Caco-2 (cell line): ENCODE data around the gene SLC5A10. TPM values are rescaled to one million over a fixed set of nuclear protein-coding genes. Genes with fewer than 3 reads are reported as not detected.

ENCODE experiments used
- BruUV-seq: library from RNA; stranded (reverse); fragments of 400-500 nt; replicated peaks from 2 replicates; lab custom pipeline; 2021; lab: Mats Ljungman, UMichigan
- CTCF ChIA-PET: fragments of 300-600 bp; sonication (Branson Sonifier 250); formaldehyde crosslinking; loops from one replicate; lab custom pipeline; 2022; ENCODE audit warnings: antibody characterized with exemption; lab: Charles Lee
- POLR2A ChIA-PET: fragments of 300-600 bp; sonication (Branson Sonifier 250); formaldehyde crosslinking; loops from one replicate; lab custom pipeline; 2022; ENCODE audit warnings: antibody characterized with exemption; lab: Charles Lee
- DNase-seq, 2 experiments: peaks; one replicate each; pipeline versions ENCODE4 v3.0.0 to v3.0.0-alpha.2; 2020 to 2022
- H3K27me3 ChIP-seq: replicated peaks from 2 replicates; pipeline ENCODE4 v1.6.0; 2011; ENCODE audit warnings: low read length; ENCODE audit not compliant: control insufficient read depth, insufficient read depth
- H3K36me3 ChIP-seq: 2 replicates; pipeline ENCODE4 v1.5.1; 2011; ENCODE audit warnings: low read length; ENCODE audit not compliant: control insufficient read depth, insufficient read depth
- H3K4me1 ChIP-seq: fragments of 250-450 bp; sonication (Bioruptor Pico); 2 replicates; pipeline ENCODE4 v1.5.1; 2020; ENCODE audit warnings: mild to moderate bottlenecking
- H3K4me3 ChIP-seq: 2 replicates; pipeline ENCODE4 v1.5.1; 2011; ENCODE audit warnings: low read depth, mild to moderate bottlenecking, control low read depth, low read length
- H3K9me3 ChIP-seq: fragments of 250-450 bp; sonication (Bioruptor Pico); 2 replicates; pipeline ENCODE4 v1.5.1; 2020; ENCODE audit warnings: mild to moderate bottlenecking, moderate library complexity
- H3K27ac Mint-ChIP-seq: one replicate; pipeline ENCODE4 v1.8.0; 2022; ENCODE audit warnings: mixed read lengths; ENCODE audit not compliant: unreplicated experiment
- H3K27me3 Mint-ChIP-seq: one replicate; pipeline ENCODE4 v1.8.0; 2022; ENCODE audit warnings: mixed read lengths; ENCODE audit not compliant: insufficient read depth, unreplicated experiment
- H3K36me3 Mint-ChIP-seq: one replicate; pipeline ENCODE4 v1.8.0; 2022; ENCODE audit warnings: mild to moderate bottlenecking, mixed read lengths; ENCODE audit not compliant: insufficient read depth, unreplicated experiment
- H3K4me1 Mint-ChIP-seq: one replicate; pipeline ENCODE4 v1.8.0; 2022; ENCODE audit warnings: low read depth, mixed read lengths; ENCODE audit not compliant: unreplicated experiment
- H3K4me3 Mint-ChIP-seq: one replicate; pipeline ENCODE4 v1.8.0; 2022; ENCODE audit warnings: mild to moderate bottlenecking, moderate library complexity, mixed read lengths; ENCODE audit not compliant: unreplicated experiment
- H3K9me3 Mint-ChIP-seq: one replicate; pipeline ENCODE4 v1.8.0; 2022; ENCODE audit warnings: mixed read lengths; ENCODE audit not compliant: unreplicated experiment
- intact Hi-C: fragments of 100-400 bp; cut with micrococcal nuclease; formaldehyde crosslinking; loops from one replicate; pipeline ENCODE4 v1.10.0; 2022; ENCODE audit not compliant: unreplicated experiment
- total RNA-seq: library from RNA; stranded (reverse); gene quantifications from 2 replicates; pipeline ENCODE4 v1.2.3, GENCODE V29; 2022
- TF ChIP-seq, protein P1 (sequence below), 2 experiments: fragments of 200-600 bp in 1 of 2; IDR thresholded peaks; 1 replicate in 1 of 2; 2 replicates in 1 of 2; pipeline versions ENCODE4 v1.5.1 to v1.8.0; 2011 to 2022; ENCODE audit warnings: antibody characterized with exemption in 1 of 2, control low read depth in 1 of 2, inconsistent platforms in 1 of 2, low read depth in 1 of 2, low read length in 1 of 2, mild to moderate bottlenecking in 1 of 2, moderate library complexity in 1 of 2; ENCODE audit not compliant: insufficient read depth in 1 of 2, severe bottlenecking in 1 of 2, unreplicated experiment in 1 of 2

The SLC5A10 gene
- total RNA-seq, 1 experiment from 2014 or later = 0.27 TPM

DNA sequence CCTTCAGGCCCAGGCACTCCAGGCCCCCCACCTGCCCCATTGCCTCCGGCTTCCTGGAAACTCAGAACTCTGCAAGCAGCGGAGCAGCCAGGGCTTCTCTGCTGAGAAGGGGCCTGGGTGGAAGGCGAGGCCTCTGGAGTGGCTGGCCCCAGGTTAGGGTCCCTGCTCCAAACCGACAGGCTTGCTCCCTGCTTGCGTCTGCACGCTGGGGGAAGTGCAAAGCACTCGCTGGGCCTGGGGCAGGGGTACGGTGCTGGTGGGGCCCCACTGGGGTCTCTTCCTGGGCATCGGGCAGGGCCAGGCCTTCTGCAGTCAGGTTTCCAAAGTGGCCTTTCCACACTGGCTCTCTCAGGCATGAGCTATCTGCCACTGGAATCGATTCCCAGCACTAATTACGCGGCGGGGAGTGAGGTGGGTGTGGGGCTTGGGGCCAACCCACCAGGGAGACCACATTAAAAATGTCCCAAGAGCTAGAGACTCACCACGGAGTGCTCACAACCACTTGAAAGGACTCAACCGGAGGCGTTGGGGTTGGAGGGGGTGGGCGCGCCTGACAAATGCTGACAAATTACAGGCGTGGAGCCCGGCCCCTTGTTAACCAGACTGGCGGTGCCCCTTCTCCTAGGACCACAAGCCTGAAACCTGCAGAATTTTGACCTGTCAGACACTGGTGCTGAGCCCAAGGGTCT is 34.7 kb downstream of the SLC5A10 start:
- Histone ChIP-seq H3K4me1 (peaks cover 44% of the 10 kb centered on the region), H3K4me3 (no peak overlapping the region), H3K36me3 (peaks cover 2% of the 10 kb centered on the region; the same call in 1 of the 2 replicates), H3K9me3 (no peaks in the 10 kb centered on the region), H3K27me3 (no peaks in the 10 kb centered on the region)
- DNase-seq = no peak
- Mint-ChIP-seq H3K36me3 (peaks cover 28% of the 10 kb centered on the region), H3K9me3 (no peaks in the 10 kb centered on the region), H3K4me3 (no peak overlapping the region), H3K27me3 (no peaks in the 10 kb centered on the region), H3K4me1 (peaks cover 16% of the 10 kb centered on the region), H3K27ac (no peak overlapping the region)
- intact Hi-C loops = no loop called here
- TF ChIP-seq, protein P1, sequence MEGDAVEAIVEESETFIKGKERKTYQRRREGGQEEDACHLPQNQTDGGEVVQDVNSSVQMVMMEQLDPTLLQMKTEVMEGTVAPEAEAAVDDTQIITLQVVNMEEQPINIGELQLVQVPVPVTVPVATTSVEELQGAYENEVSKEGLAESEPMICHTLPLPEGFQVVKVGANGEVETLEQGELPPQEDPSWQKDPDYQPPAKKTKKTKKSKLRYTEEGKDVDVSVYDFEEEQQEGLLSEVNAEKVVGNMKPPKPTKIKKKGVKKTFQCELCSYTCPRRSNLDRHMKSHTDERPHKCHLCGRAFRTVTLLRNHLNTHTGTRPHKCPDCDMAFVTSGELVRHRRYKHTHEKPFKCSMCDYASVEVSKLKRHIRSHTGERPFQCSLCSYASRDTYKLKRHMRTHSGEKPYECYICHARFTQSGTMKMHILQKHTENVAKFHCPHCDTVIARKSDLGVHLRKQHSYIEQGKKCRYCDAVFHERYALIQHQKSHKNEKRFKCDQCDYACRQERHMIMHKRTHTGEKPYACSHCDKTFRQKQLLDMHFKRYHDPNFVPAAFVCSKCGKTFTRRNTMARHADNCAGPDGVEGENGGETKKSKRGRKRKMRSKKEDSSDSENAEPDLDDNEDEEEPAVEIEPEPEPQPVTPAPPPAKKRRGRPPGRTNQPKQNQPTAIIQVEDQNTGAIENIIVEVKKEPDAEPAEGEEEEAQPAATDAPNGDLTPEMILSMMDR (IDR thresholded peaks at IDR 0.05; ENCODE audit: insufficient read depth in 1 of 2, low read depth in 1 of 2, low read length in 1 of 2, severe bottlenecking in 1 of 2, unreplicated experiment in 1 of 2) = no peak
- TSS peak; percentile 18 for BruUV-seq
- ChIA-PET CTCF (no interaction called here), POLR2A (no interaction called here)

DNA sequence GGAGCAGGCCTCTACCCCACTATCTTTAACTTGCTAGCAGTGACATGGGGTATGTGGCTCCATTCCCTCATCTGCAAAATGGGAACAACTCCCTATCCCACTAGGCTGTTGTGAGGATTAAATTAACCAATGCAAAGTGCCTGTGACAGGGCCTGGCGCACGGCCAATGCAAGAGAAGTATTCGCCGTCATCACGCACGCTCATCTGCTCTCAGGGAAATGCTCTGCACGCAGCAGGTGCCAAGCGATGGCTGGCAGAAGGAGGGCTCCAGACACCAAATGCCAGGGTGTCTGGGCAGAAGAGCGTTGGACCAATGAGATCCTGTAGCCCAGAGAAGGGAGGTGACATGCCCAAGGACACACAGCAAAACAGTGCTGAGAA is 35.3 kb downstream of the SLC5A10 start:
- TF ChIP-seq, protein P1 (IDR thresholded peaks at IDR 0.05; ENCODE audit: insufficient read depth in 1 of 2, low read depth in 1 of 2, low read length in 1 of 2, severe bottlenecking in 1 of 2, unreplicated experiment in 1 of 2) = no peak
- ChIA-PET POLR2A (no interaction called here), CTCF (interaction anchor here (0.9 kb wide), 1 partner anchor 24 kb away, joined by 3 read pairs; no protein-coding TSS in a partner anchor)
- Histone ChIP-seq H3K27me3 (no peaks in the 10 kb centered on the region), H3K36me3 (peaks cover 2% of the 10 kb centered on the region; the same call in 1 of the 2 replicates), H3K4me1 (peaks cover 40% of the 10 kb centered on the region), H3K9me3 (no peaks in the 10 kb centered on the region), H3K4me3 (no peak overlapping the region)
- H3K27ac Mint-ChIP-seq = no peak overlapping the region
- DNase-seq = no peak
- peaks cover 22% of the 10 kb centered on the region for H3K36me3 Mint-ChIP-seq
- intact Hi-C loops = no loop called here
- H3K9me3 Mint-ChIP-seq = no peaks in the 10 kb centered on the region
- peaks cover 16% of the 10 kb centered on the region for H3K4me1 Mint-ChIP-seq
- no peak overlapping the region for H3K4me3 Mint-ChIP-seq
- no peaks in the 10 kb centered on the region for H3K27me3 Mint-ChIP-seq
- BruUV-seq = no TSS peak

DNA sequence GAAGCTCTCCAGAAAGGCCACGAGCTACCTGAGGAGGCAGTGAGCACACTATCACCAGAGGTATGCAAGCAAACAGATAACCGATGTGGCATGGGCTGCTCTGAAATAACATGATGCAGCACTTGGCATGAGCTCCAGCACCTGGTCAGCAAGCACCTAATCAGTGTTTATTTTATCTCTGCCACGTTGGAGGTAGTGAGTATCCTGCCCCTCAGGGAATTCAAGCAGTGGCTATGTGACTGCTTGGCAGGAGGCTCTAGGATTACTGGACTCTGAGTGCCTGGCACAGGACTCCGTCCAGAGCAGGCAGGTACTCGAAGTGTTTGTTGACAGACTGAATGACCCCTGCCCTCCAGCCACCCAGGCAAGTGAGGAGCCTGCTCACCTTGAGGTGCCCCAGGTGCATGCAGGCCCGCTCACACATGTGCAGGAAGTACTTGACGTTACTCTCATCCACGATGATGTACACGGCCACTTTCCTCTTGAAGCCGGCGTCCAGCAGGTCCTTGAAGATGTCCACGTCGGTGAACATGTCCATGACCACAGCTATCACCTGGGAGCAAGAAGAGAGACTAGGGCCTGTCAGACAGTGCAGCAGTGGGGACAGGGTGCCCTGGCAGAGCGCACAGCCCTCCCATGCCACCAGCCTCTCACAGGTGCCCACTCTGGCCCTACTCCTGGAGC is 36.0 kb downstream of the SLC5A10 start:
- H3K27me3 Mint-ChIP-seq = no peaks in the 10 kb centered on the region
- DNase-seq = no peak
- BruUV-seq = no TSS peak
- ChIA-PET CTCF (interaction anchor here (0.6 to 1.6 kb wide), 3 partner anchors 25 to 37 kb away, joined by 3 to 11 read pairs (median 3); no protein-coding TSS in a partner anchor), POLR2A (no interaction called here)
- H3K4me1 Mint-ChIP-seq = peaks cover 16% of the 10 kb centered on the region
- peak overlapping the region; percentile 80 for H3K27ac Mint-ChIP-seq
- H3K4me1 ChIP-seq = peaks cover 37% of the 10 kb centered on the region
- peaks cover 28% of the 10 kb centered on the region for H3K36me3 Mint-ChIP-seq
- no peaks in the 10 kb centered on the region for H3K9me3 Mint-ChIP-seq
- H3K4me3 Mint-ChIP-seq = no peak overlapping the region
- no peaks in the 10 kb centered on the region for H3K27me3 ChIP-seq
- peaks cover 2% of the 10 kb centered on the region; the same call in 1 of the 2 replicates for H3K36me3 ChIP-seq
- TF ChIP-seq, protein P1 (IDR thresholded peaks at IDR 0.05; ENCODE audit: insufficient read depth in 1 of 2, low read depth in 1 of 2, low read length in 1 of 2, severe bottlenecking in 1 of 2, unreplicated experiment in 1 of 2) = no peak
- H3K4me3 ChIP-seq = no peak overlapping the region
- intact Hi-C loops = loop anchor here (1.0 to 2.0 kb wide), 2 partner anchors 16 to 27 kb away; partner anchors contain the start of gene FAM83G
- H3K9me3 ChIP-seq = no peaks in the 10 kb centered on the region
